WI38 (cell line): ENCODE data around the gene ICOS.
"Not testable (repeated sequence)": the region's sequence is repeated elsewhere in the genome, so short reads cannot be mapped to it uniquely, and the experiment has no call there.

Experiments
- H3K4me3 ChIP-seq: 2 replicates; pipeline ENCODE4 v1.5.1; 2011; ENCODE audit warnings: low read depth, mild to moderate bottlenecking, control low read depth, low read length
- TF ChIP-seq, protein P1 (sequence below): IDR thresholded peaks from 2 replicates; pipeline ENCODE4 v1.5.1; 2012; ENCODE audit warnings: low read depth, mild to moderate bottlenecking, control low read depth, low read length

The ICOS gene

DNA sequence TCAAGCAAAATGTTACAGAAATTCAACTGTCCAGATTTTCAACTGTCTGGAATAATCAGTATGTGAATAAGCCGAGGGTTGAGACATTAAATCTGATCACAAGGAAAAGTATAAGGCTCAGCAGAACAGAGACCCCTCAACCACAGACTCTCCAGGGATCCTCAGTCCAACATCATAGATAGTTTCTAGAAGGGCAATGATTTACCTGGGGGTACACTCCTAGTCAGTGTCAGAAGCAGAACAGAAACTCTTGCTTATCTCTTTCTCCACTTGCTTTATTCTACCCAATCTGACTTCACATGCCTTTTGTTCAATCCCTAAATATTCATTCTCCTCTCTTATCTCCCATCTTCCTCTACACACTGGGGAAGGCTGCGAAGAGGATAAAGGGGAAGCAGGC lies 36.4 kb downstream of the ICOS start:
- TF ChIP-seq, protein P1, sequence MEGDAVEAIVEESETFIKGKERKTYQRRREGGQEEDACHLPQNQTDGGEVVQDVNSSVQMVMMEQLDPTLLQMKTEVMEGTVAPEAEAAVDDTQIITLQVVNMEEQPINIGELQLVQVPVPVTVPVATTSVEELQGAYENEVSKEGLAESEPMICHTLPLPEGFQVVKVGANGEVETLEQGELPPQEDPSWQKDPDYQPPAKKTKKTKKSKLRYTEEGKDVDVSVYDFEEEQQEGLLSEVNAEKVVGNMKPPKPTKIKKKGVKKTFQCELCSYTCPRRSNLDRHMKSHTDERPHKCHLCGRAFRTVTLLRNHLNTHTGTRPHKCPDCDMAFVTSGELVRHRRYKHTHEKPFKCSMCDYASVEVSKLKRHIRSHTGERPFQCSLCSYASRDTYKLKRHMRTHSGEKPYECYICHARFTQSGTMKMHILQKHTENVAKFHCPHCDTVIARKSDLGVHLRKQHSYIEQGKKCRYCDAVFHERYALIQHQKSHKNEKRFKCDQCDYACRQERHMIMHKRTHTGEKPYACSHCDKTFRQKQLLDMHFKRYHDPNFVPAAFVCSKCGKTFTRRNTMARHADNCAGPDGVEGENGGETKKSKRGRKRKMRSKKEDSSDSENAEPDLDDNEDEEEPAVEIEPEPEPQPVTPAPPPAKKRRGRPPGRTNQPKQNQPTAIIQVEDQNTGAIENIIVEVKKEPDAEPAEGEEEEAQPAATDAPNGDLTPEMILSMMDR, result no peak
- H3K4me3 ChIP-seq, result no peak overlapping the region

DNA sequence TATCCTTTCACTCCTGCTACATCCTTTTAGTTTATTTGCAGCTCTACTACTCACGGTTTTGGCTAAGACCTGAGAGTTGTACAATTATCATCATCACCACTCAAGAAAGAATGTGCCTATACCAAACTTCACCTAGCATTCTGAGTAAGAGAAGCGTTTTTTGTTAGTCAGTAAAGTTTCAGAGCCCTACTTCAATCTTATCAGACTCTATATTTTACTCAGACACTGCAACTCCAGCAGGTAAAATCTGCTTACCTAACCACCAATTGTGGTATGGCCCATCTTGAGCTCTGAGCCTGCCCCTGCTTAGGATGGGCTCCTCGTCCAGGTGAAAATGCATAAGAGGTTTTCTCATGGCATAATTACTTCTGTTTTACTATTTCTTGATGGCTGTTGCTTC lies 37.1 kb downstream of the ICOS start:
- TF ChIP-seq, protein P1, result no peak
- no peak overlapping the region for H3K4me3 ChIP-seq

DNA sequence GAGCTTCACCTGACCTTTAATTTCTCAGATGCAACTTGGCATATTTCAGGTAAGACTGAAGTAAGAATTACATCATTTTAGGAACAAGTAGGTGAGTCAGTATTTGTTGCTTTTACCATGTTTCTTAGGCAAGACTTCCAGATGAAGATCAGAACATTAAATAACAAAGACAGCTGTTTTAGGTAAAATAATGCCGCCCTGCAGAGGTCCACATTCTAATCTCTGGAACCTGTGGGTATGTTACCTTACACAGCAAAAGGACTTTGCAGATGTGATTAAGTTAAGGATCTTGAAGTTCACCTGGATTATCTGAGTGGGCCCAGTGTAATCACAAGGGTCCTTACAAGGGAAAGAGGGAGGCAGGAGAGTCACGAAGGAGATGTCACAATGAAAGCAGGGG lies 39.3 kb downstream of the ICOS start:
- H3K4me3 ChIP-seq, result no peak overlapping the region
- TF ChIP-seq, protein P1, result no peak

DNA sequence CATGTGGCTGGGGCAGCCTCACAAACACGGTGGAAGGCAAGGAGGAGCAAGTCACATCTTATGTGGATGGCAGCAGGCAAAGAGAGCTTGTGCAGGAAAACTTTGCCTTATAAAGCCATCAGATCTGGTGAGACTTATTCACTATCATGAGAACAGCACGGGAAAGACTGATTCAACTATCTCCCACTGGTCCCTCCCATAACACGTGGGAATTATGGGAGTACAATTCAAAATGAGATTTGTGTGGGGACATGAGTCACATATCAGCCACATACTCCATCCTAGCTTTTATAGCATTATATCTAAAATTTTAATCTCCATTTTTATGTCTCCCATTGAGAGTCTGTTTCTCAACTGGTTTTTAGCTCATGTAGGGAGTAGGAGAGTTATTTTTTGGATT lies 45.7 kb downstream of the ICOS start:
- TF ChIP-seq, protein P1, result no peak
- no peak overlapping the region for H3K4me3 ChIP-seq

DNA sequence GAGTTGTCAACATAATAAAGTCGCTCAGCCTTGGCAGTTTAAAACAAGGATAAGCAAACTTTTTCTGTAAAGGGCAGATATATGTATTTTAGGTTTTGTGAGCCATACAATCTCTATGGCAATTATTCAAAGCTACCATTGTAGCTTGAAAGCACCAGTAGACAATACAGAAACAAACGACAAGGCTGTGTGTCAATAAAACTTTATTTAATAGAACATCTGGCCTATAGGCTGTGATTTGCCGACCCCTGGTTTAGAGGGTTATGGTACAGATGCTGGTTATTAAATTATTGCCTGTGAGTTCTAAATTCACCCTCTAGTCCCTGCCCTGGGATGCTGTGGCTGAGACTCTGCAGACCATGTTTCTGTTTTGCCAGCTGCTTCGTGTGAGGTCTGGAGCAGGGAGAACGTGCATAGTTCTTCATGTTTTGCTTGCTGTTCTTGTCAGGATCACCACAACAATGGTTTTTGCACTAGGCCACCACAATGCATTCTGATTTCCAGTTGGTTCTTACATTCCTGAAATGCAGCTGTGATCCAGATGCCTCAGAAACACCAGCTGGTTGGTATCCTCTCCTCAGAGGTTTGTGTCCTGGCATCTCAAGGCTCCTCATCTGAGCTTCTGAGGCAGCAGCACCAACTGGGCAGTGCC lies 46.6 kb downstream of the ICOS start:
- TF ChIP-seq, protein P1, result no peak
- no peak overlapping the region for H3K4me3 ChIP-seq

DNA sequence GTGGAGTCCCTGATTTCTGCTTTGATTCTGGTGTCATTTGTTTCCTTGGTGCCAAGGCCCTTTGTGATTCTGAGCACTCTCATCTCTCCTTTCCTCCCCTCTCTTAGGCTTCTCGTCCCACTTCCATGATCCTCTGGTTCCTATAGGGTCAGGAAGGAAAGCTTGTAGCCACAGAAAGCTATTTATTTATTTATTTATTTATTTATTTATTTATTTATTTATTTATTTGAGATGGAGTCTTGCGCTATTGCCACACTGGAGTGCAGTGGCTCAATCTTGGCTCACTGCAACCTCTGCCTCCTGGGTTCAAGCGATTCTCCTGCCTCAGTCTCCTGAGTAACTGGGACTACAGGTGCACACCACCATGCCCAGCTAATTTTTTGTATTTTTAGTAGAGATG lies 49.4 kb downstream of the ICOS start:
- not testable (repeated sequence) for H3K4me3 ChIP-seq

DNA sequence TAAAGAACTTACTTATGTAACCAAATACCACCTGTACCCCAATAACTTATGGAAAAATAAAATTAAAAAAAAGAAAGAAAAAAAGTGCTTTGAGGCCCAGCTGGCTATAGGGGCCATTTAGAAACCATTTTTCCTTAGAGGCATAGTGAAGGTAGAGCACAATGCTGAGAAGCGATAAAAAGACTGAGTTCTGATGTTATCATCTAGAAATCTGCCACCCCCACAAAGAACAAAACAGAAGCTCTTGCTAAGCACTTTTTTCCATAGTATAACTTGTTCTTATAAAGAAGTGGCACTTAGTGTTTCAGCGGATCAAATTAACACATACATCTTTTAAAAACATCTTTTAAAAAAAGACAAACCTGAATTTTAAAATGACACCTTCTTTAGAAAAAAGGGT lies 51.4 kb downstream of the ICOS start:
- TF ChIP-seq, protein P1, result no peak
- no peak overlapping the region for H3K4me3 ChIP-seq
